ENCODE data around the gene RTBDN. TPM values are rescaled to one million over a fixed set of nuclear protein-coding genes. Genes with fewer than 3 reads are reported as not detected.

RTBDN gene
- total and polyA plus RNA-seq, 2 of the 8 experiments (the other 6 are each of a cell fraction or from before 2014, with no cell fraction given): 4.0 to 4.8 TPM

GRCh38 chr19:12791345-12792050, 42.9 kb downstream of the RTBDN start, which contains the start of gene JUNB:
Gene JUNB, plus strand, starts transcription at chr19:12791486. Its CDS starts 286 bp downstream, at chr19:12791772.
- peaks cover 9 to 39% (median 25%) of the 10 kb centered on the region in 4 experiments for H3K4me1 ChIP-seq (replicated peaks in 1 of 4; ENCODE audit: control insufficient read depth in 3 of 4, insufficient read depth in 4 of 4, low read length in 3 of 4)
- H3K9ac ChIP-seq (replicated peaks in 1 of 4; ENCODE audit: extremely low read depth in 1 of 4, low read depth in 3 of 4, low read length in 3 of 4): peak within 1 kb of the TSS in 3 of 4 experiments; percentile 46 to 63 (median 61); a peak in 6 of 7 replicates
- H2BK120ac ChIP-seq (replicated peaks; ENCODE audit: low read depth, low read length): no peak within 1 kb of the TSS
- no peak within 1 kb of the TSS for H4K5ac ChIP-seq (ENCODE audit: insufficient read length, low read depth, low read length)
- H3K56ac ChIP-seq (replicated peaks; ENCODE audit: insufficient read length, low read depth, low read length): no peak within 1 kb of the TSS
- no peak within 1 kb of the TSS for H3K4ac ChIP-seq (replicated peaks; ENCODE audit: insufficient read length, low read depth, low read length)
- no peak within 1 kb of the TSS for H3K23ac ChIP-seq (ENCODE audit: insufficient read length)
- no peak within 1 kb of the TSS for H4K91ac ChIP-seq (replicated peaks; ENCODE audit: insufficient read length, low read length)
- no peaks in the 10 kb centered on the region for H3K36me3 ChIP-seq (ENCODE audit: control insufficient read depth in 2 of 4, insufficient read depth in 4 of 4, low read length in 3 of 4)
- no peak within 1 kb of the TSS for H2BK5ac ChIP-seq (ENCODE audit: low read depth, low read length)
- no peaks in the 10 kb centered on the region for H3K79me1 ChIP-seq (ENCODE audit: low read depth, low read length)
- H2AK5ac ChIP-seq (ENCODE audit: low read depth, low read length): no peak within 1 kb of the TSS; the same call in 1 of the 2 replicates
- peaks cover 29% of the 10 kb centered on the region for H3K23me2 ChIP-seq (ENCODE audit: low read depth, low read length)
- ChIA-PET POLR2A (ENCODE audit: partially characterized antibody) (interaction anchor here (0.7 to 15.2 kb wide), 18 partner anchors 9 to 95 kb away, joined by 3 to 317 read pairs (median 6); partner anchors contain the start of genes DNASE2, GET3, HOOK2 and PRDX2), CTCF (ENCODE audit: partially characterized antibody) (interaction anchor here (0.9 to 17.9 kb wide), 9 partner anchors 11 to 122 kb away, joined by 3 to 288 read pairs (median 4); partner anchors contain the start of genes RNASEH2A and THSD8)
- FAIRE-seq: no peak
- no peak within 1 kb of the TSS for H2AFZ ChIP-seq (ENCODE audit: low read length)
- H3K27me3 ChIP-seq (replicated peaks in 1 of 4; ENCODE audit: control insufficient read depth in 3 of 4, extremely low read depth in 1 of 4, insufficient read depth in 3 of 4, low read length in 3 of 4): peaks cover 0 to 18% (median 13%) of the 10 kb centered on the region in 4 experiments; a peak in 5 of 7 replicates
- H4K8ac ChIP-seq (ENCODE audit: extremely low read depth, insufficient read depth, low read length): peak within 1 kb of the TSS; percentile 81
- WGBS, 2 experiments (ENCODE audit: extremely low coverage in 1 of 2, insufficient coverage in 1 of 2, insufficient read length in 1 of 2, insufficient replicate concordance in 2 of 2, low coverage in 1 of 2, low lambda C conversion rate in 2 of 2, missing lambda C conversion rate in 1 of 2): 3% methylated on average over 60 of the region's 73 CpGs; no CpG with 5 or more reads in 1 of the 2 experiments
- H2BK15ac ChIP-seq (ENCODE audit: low read length): no peak within 1 kb of the TSS
- no peak within 1 kb of the TSS for H2BK20ac ChIP-seq (ENCODE audit: low read length)
- H3K9me3 ChIP-seq (ENCODE audit: insufficient read depth in 2 of 2, low read depth in 1 of 2, low read length in 1 of 2): no peaks in the 10 kb centered on the region
- H3K14ac ChIP-seq (ENCODE audit: insufficient read length): no peak within 1 kb of the TSS
- no peaks in the 10 kb centered on the region for H4K20me1 ChIP-seq (replicated peaks in 1 of 2; ENCODE audit: control insufficient read depth in 1 of 2, insufficient read depth in 2 of 2, low read length in 2 of 2)
- no peak within 1 kb of the TSS for H2BK12ac ChIP-seq (ENCODE audit: low read depth, low read length)
- peak within 1 kb of the TSS; percentile 46 to 71 (median 54) for H3K4me3 ChIP-seq (ENCODE audit: extremely low read depth in 1 of 4, insufficient read depth in 2 of 4, low read depth in 3 of 4, low read length in 4 of 4)
- peak within 1 kb of the TSS; percentile 74 to 97 for H3K4me2 ChIP-seq (ENCODE audit: insufficient read depth in 1 of 2, low read depth in 2 of 2, low read length in 2 of 2)
- peak within 1 kb of the TSS; percentile 95 for H3K18ac ChIP-seq (ENCODE audit: extremely low read depth, low read length)
- no peaks in the 10 kb centered on the region for H3K79me2 ChIP-seq (ENCODE audit: control insufficient read depth in 1 of 2, insufficient read depth in 2 of 2, low read length in 2 of 2)
- DNase-seq (ENCODE audit: low read depth in 1 of 2, low spot score in 2 of 2): peak in 1 of 2 experiments; percentile 88
- H3K27ac ChIP-seq (ENCODE audit: low read depth, low read length): no peak within 1 kb of the TSS
- peak; percentile 38 for TF ChIP-seq E2F6 (IDR thresholded peaks at IDR 0.05)
- TF ChIP-seq SIN3A (conservative IDR thresholded peaks at IDR 0.05 in 1 of 2, IDR thresholded peaks at IDR 0.05 in 1 of 2; ENCODE audit: low read depth in 1 of 2, low read length in 2 of 2): no peak; a peak in 1 of 4 replicates
- peak; percentile 94 for TF ChIP-seq TBP (IDR thresholded peaks at IDR 0.05; ENCODE audit: low read depth, low read length)
- TF ChIP-seq CTCF (IDR thresholded peaks at IDR 0.05; ENCODE audit: control extremely low read depth in 1 of 3, insufficient read depth in 1 of 3, low read depth in 1 of 3, low read length in 3 of 3): no peak
- TF ChIP-seq PHF8 (conservative IDR thresholded peaks at IDR 0.05; ENCODE audit: low read depth, low read length): peak; percentile 64
- peak; percentile 57; the same call in 1 of the 2 replicates for TF ChIP-seq CREB1 (IDR thresholded peaks at IDR 0.05)
- TF ChIP-seq TAF7 (optimal IDR thresholded peaks at IDR 0.05; ENCODE audit: borderline replicate concordance, low read depth, low read length): peak; percentile 92
- peak; percentile 58; the same call in 1 of the 2 replicates for TF ChIP-seq GABPA (IDR thresholded peaks at IDR 0.05; ENCODE audit: borderline replicate concordance, insufficient read depth, low read length)

All from H1 (cell line).